ENCODE results near the gene VPS26B. TPM values are rescaled to one million over a fixed set of nuclear protein-coding genes. Genes with fewer than 3 reads are reported as not detected.
"Not testable (repeated sequence)": the region's sequence is repeated elsewhere in the genome, so short reads cannot be mapped to it uniquely, and the experiment has no call there.

VPS26B gene
- total and polyA plus RNA-seq, 5 experiments from 2014 or later, result 47.8 to 70.1 (median 62.5) TPM

DNA sequence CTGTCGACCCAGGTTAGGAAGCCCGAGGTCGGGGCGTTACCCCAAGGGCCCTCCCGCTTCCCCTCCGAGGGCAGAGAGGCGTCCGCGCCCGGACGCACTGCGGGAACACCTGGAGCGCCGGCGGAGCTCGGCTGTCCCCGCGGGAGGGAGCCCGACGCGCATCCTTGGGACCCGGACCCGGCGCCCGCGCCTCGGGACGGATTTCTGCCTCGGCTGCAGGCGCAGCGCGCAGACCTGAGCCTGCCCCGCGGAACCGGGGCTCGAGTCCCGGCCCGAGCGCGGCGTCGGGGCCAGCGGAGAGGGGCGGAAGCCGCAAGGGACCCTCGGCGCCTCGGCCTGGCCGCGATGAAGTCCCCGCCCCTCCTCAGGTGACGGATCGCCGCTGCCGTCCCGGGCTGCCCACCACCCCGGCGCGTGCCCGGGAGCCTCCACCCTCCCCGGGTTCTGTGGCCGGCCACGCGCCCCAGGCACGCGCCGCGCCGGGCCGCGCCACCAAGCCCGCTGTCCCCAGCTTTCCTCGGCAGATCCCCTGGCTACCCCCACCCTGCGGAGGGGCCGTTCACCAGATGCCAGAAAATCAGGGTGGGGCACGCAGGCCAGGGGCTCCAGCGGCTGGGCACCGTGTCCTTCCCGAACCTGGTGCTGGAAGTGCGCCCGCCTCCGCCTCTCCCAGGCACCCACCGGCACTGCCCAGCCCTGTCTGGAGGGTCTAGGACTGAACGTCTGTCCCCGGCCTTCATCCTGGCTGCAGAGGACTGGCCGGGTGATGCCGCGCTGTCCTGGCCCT lies 52.1 kb downstream of the VPS26B start:
- H3K27me3 Mint-ChIP-seq, result peaks cover 0 to 37% (median 0%) of the 10 kb centered on the region in 5 donors
- ATAC-seq (peak in 1 of 2 donors; percentile 1), DNase-seq (no peak)
- peak overlapping the region in 6 of 10 donors; percentile 58 to 95 (median 90) for H3K27ac Mint-ChIP-seq
- peaks cover 0 to 11% (median 0%) of the 10 kb centered on the region in 9 donors for H3K9me3 Mint-ChIP-seq
- POLR2A ChIA-PET, result interaction anchor here (1.8 to 4.7 kb wide), 2 partner anchors 22 to 52 kb away, joined by 10 to 41 read pairs; partner anchors contain the start of genes ACAD8, NCAPD3 and VPS26B
- H3K36me3 Mint-ChIP-seq, result peaks cover 0 to 3% (median 0%) of the 10 kb centered on the region in 3 donors
- peaks cover 14 to 46% (median 38%) of the 10 kb centered on the region in 4 donors for H3K4me1 Mint-ChIP-seq
- peak overlapping the region; percentile 86 to 99 (median 94) for H3K4me3 Mint-ChIP-seq

DNA sequence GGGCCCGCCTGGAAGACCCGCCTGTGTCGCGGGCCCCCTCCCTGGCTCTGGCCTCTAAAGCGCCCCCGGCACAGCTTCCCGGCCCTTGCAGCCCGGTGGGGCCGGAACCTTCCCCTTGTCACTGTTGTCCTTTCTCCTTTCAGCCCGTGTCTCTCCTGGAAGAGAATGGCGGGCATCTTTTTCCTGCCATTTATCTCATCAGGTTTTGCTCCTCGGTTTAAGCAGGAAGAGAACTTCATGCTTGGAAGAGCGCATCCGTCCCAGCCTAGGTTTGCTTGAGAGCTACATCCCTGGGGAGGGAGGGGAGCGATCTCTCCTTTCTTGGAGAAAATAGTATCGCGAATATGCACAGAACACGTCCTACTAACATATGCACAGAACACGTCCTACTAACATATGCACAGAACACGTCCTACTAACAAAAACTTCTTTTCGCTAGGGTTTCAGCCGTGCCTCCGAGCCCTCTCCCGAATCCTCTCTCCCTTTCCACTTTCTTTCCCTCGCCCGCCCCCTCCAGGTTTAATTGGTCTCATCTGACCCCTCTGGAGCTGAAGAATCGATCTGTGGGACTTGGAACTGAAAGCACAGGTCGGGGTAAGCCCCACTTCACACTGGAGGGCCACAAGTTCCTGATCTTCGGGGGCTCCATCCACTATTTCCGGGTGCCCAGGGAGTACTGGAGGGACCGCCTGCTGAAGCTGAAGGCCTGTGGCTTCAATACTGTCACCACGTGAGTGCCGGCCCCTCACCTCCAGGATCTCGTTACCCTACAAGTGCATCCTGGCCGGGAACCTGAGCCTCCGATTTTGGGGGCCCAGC lies 52.9 kb downstream of the VPS26B start:
- peaks cover 12 to 42% (median 36%) of the 10 kb centered on the region in 4 donors for H3K4me1 Mint-ChIP-seq
- peak overlapping the region; percentile 73 to 99 (median 86) for H3K4me3 Mint-ChIP-seq
- peaks cover 0 to 35% (median 0%) of the 10 kb centered on the region in 5 donors for H3K27me3 Mint-ChIP-seq
- DNase-seq (peak in 1 of 10 donors; percentile 4), ATAC-seq (no peak)
- peak overlapping the region in 3 of 10 donors; percentile 50 to 71 (median 68) for H3K27ac Mint-ChIP-seq
- H3K36me3 Mint-ChIP-seq, result peaks cover 0 to 3% (median 0%) of the 10 kb centered on the region in 3 donors
- POLR2A ChIA-PET, result interaction anchor here (1.8 to 4.7 kb wide), 2 partner anchors 23 to 53 kb away, joined by 10 to 41 read pairs; partner anchors contain the start of genes ACAD8, NCAPD3 and VPS26B
- H3K9me3 Mint-ChIP-seq, result peaks cover 0 to 11% (median 0%) of the 10 kb centered on the region in 9 donors

DNA sequence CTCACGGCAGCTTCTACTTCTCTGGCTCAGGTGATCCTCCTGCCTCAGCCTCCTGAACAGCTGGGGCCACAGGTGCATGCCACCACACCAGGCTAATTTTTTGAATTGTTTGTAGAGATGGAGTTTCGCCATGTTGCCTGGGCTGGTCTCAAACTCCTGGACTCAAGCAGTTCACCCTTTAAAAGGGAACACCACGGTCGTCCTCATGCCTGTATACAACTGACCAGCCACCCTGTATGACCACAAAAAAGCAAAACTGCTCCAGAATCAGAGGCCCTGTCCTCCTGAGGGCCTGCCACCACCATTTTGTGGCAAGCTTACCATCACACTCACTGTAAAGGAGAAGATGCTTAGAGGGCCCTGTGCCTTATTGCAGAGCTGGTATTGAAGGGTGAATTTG lies 53.9 kb downstream of the VPS26B start:
- H3K4me3 Mint-ChIP-seq, result no peak overlapping the region
- H3K36me3 Mint-ChIP-seq, result peaks cover 0 to 3% (median 0%) of the 10 kb centered on the region in 3 donors
- DNase-seq, result no peak
- POLR2A ChIA-PET, result interaction anchor here (0.9 kb wide), 1 partner anchor 54 kb away, joined by 3 read pairs; the partner anchor contains the start of gene VPS26B
- no peak for ATAC-seq
- peaks cover 8 to 32% (median 27%) of the 10 kb centered on the region in 4 donors for H3K4me1 Mint-ChIP-seq
- H3K9me3 Mint-ChIP-seq, result peaks cover 0 to 11% (median 0%) of the 10 kb centered on the region in 9 donors
- H3K27me3 Mint-ChIP-seq, result peaks cover 0 to 32% (median 0%) of the 10 kb centered on the region in 5 donors
- H3K27ac Mint-ChIP-seq, result peak overlapping the region in 1 of 10 donors; percentile 3

DNA sequence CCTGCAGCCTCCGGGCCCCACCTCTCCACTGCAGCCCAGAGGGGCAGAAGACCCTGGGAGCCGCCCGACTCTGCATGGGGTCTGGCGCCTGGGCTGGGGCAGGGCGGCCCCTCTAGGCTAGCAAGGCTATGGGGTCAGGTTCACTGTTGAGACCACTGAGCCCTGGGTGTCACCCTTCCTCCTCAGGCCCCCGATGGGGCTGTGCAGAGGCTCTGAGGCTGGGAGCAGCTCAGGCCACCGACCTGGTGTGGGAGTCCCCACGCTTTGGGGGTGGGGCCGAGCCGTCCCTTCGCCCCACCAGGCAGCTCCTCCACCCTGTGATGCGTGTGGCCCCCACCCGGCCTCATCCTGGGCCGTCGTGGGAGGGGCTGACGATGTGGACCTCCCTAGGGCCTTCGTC lies 57.2 kb downstream of the VPS26B start:
- H3K4me3 Mint-ChIP-seq, DNase-seq, H3K4me1 Mint-ChIP-seq, ATAC-seq, H3K36me3 Mint-ChIP-seq, POLR2A ChIA-PET, H3K27ac Mint-ChIP-seq: not testable (repeated sequence)
- peaks cover 0 to 11% (median 0%) of the 10 kb centered on the region in 9 donors for H3K9me3 Mint-ChIP-seq
- peaks cover 0 to 29% (median 0%) of the 10 kb centered on the region in 5 donors for H3K27me3 Mint-ChIP-seq

DNA sequence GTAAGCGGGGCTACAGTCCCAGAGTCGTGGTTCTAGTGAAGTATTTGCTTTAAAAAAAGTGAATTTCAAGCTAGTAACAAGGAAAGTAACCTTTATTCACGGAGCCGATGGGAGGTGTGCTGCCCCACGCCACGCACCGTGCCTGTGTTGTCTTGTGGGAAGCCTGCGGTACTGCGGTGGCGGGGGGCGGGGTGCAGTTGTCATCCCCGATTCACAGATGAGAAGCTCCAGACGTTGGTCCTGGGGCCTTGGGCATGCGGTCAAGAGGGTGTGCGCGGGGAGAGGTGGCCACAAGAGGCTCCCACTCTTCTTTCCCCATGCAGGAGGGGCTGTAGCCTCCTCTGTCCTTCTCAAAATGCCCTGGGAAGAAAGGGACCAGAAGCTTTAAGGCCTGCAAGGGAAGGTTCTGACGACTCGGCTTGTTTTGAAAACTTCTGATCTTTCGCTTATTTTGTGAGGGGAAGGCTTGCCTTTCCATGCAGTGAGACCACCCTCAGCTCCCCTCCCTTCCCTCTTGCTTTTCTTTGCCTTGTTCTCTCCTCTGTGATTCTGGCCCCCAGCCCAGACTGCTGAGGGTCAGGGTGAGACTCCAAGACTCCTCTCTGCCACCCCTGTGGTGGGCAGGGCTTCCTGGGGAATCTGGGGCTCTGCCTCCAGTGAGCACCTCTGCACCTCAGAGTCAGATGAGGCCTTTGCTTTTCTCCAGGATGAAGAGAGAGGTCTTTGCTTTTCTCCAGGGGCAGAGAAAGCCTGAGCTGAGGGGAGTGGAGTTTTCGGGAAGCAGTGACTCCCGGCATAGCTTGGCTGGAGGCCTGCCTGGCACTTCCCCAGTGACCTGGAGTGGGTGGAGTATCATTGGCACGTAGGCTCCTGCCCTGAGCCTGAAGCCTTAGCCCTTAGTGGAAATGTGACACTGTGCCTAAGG lies 57.9 kb downstream of the VPS26B start:
- H3K27ac Mint-ChIP-seq, result no peak overlapping the region
- DNase-seq (no peak), ATAC-seq (no peak)
- H3K4me3 Mint-ChIP-seq, result no peak overlapping the region
- peaks cover 0 to under 1% (median under 1%) of the 10 kb centered on the region in 4 donors for H3K4me1 Mint-ChIP-seq
- H3K9me3 Mint-ChIP-seq, result peaks cover 0 to 11% (median 0%) of the 10 kb centered on the region in 9 donors
- peaks cover 0 to 26% (median 0%) of the 10 kb centered on the region in 5 donors for H3K27me3 Mint-ChIP-seq
- POLR2A ChIA-PET, result no interaction called here
- H3K36me3 Mint-ChIP-seq, result peaks cover 0 to 3% (median 0%) of the 10 kb centered on the region in 3 donors

DNA sequence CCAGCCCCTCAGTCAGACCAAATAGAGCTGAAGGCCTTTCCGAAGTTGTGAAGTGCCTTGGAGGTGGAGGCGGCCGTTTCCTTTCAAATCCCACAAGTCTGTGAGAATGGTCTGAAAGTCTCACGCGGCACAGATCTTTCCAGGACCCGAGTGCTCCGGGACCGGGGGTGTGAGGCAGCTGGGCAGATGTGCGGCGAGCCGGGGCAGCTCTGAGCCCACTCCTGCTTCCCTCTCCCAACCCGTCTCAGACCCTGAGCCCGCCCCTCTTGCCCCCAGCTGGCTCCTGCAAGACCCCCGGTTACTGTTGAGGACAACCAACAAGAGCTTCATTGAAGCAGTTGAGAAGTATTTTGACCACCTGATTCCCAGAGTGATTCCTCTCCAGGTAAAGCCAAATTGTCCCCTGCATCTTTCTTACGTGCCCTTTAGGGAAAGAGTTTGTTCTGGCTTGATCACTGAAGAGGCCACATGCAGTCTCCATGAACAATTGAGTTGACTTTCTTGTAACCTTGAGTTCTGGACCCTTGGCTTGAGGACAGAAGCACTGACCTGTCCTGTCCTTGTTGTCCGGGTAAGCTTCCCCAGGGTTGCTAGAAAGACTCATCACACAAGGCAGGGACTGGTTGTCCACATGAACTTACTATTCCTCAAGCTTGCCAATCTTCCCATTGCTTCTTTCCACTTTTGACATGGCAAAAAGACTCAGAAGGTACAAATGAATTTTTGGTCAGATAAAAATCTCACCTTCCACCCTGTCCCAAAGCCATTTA lies 59.2 kb downstream of the VPS26B start:
- H3K9me3 Mint-ChIP-seq, result peaks cover 0 to 6% (median 0%) of the 10 kb centered on the region in 9 donors
- POLR2A ChIA-PET, result no interaction called here
- no peak overlapping the region for H3K27ac Mint-ChIP-seq
- peaks cover 0 to 23% (median 0%) of the 10 kb centered on the region in 5 donors for H3K27me3 Mint-ChIP-seq
- H3K4me3 Mint-ChIP-seq, result no peak overlapping the region
- ATAC-seq (no peak), DNase-seq (no peak)
- no peaks in the 10 kb centered on the region for H3K36me3 Mint-ChIP-seq
- H3K4me1 Mint-ChIP-seq, result no peaks in the 10 kb centered on the region

DNA sequence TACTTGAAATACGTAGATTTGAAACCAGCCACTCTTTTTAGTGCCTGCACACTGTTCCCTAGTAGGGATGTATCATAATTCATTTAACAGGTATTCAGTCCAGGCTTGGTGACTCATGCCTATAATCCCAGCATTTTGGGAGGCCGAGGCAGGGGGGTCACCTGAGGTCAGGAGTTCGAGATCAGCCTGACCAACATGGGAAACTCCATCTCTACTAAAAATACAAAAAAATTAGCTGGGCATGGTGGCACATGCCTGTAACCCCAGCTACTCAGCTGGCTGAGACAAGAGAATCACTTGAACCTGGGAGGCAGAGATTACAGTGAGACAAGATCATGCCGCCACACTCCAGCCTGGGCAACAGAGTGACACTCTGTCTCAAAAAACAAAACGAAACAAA lies 59.9 kb downstream of the VPS26B start:
- H3K27ac Mint-ChIP-seq, POLR2A ChIA-PET, H3K4me3 Mint-ChIP-seq, H3K4me1 Mint-ChIP-seq, H3K36me3 Mint-ChIP-seq, ATAC-seq, DNase-seq, H3K9me3 Mint-ChIP-seq: not testable (repeated sequence)
- H3K27me3 Mint-ChIP-seq, result peaks cover 0 to 19% (median 0%) of the 10 kb centered on the region in 5 donors

DNA sequence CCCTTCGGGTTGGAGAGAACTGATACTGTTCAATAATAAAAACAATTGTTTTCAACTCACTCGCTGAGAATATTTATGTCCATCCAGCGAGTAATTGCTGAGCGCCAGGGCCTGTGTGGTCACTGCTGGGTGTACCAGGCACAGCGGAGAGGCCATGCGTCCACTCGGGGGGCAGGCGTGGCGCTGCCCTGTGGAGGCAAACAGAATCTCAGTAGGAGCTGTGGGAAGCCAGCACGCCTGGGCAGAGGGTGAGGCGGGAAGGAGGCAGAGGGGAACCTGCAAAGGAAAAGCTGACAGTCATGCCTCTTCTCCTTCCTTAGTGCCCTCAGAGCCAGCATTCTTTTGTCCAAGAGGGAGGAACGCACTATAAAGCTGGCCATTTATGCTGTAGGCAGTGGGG lies 63.1 kb downstream of the VPS26B start:
- no peak for ATAC-seq

DNA sequence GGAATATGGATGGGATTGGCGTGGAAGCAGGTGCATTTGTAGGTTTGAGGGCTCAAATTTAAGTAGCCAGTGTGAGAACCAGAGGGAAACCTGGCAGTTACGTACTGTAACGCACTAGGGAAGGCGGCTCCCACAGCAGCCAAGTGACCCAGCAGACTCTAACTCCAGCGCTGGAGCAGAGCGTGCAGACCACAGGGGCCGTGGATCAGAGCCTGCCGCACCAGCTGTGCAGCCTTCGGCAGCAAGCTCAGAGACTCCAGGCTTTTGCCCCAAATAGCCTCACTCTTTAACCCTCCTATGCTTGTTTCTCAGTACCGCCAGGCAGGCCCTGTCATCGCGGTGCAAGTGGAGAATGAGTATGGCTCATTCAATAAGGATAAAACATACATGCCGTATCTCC lies 64.0 kb downstream of the VPS26B start:
- peaks cover 0 to 3% (median 0%) of the 10 kb centered on the region in 4 donors for H3K4me1 Mint-ChIP-seq
- H3K36me3 Mint-ChIP-seq, result no peaks in the 10 kb centered on the region
- no peak overlapping the region for H3K27ac Mint-ChIP-seq
- H3K4me3 Mint-ChIP-seq, result no peak overlapping the region
- no peaks in the 10 kb centered on the region for H3K9me3 Mint-ChIP-seq
- no peak for DNase-seq
- H3K27me3 Mint-ChIP-seq, result peaks cover 0 to 8% (median 0%) of the 10 kb centered on the region in 5 donors
- POLR2A ChIA-PET, result no interaction called here
- ATAC-seq, result no peak

More for the DNA sequence above, 63.1 kb downstream of the VPS26B start:
- H3K4me3 Mint-ChIP-seq, result no peak overlapping the region
- POLR2A ChIA-PET, result no interaction called here
- H3K4me1 Mint-ChIP-seq, result peaks cover 0 to 3% (median 0%) of the 10 kb centered on the region in 4 donors
- H3K27ac Mint-ChIP-seq, result no peak overlapping the region
- DNase-seq, result no peak
- H3K27me3 Mint-ChIP-seq, result peaks cover 0 to 8% (median 0%) of the 10 kb centered on the region in 5 donors
- H3K36me3 Mint-ChIP-seq, result no peaks in the 10 kb centered on the region
- no peaks in the 10 kb centered on the region for H3K9me3 Mint-ChIP-seq

DNA sequence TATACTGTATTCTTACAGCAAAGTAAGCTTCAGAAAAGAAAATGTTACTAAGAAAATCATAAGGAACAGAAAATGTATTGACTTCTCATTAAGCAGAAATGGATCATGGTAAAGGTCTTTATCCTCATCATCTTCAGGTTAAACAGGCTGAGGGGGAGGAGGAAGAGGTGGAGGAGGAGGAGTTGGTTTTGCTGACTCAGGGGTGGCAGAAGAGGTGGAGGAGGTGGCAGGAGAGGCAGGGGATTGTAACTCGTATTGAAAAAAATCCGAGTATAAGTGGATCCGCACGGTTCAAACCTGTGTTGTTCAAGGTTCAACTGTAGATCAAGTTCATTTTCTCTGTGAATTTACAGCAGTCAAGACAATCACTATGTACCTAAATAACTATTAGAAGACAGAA lies 64.7 kb downstream of the VPS26B start:
- ATAC-seq, result no peak
- no peaks in the 10 kb centered on the region for H3K9me3 Mint-ChIP-seq
- POLR2A ChIA-PET, result no interaction called here
- no peaks in the 10 kb centered on the region for H3K36me3 Mint-ChIP-seq
- H3K4me1 Mint-ChIP-seq, result peaks cover 0 to 3% (median 0%) of the 10 kb centered on the region in 4 donors
- H3K27ac Mint-ChIP-seq, result no peak overlapping the region
- DNase-seq, result no peak
- peaks cover 0 to 8% (median 0%) of the 10 kb centered on the region in 5 donors for H3K27me3 Mint-ChIP-seq
- no peak overlapping the region for H3K4me3 Mint-ChIP-seq

DNA sequence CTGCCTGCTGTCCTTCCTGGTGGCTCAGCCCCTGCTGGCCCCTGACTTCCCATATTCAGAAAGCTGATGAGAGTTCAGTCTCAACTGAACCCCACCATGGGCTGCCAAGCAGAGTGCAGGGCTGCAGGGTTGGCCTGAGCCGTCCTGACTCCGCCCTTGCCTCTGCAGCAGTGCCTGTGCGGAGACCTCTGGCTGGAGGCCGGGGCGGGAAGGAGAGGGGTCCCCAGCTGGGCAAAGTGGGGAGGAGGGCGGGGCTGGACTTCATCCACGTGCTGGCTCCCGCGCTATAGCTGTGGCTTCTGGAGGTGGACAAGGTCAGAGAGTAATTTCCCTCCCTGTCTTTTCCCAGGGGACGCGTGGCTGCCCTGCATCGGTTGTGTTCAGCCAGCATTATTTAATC lies 65.3 kb downstream of the VPS26B start:
- Mint-ChIP-seq H3K4me1 (peaks cover 0 to 3% (median 0%) of the 10 kb centered on the region in 4 donors), H3K4me3 (no peak overlapping the region), H3K36me3 (no peaks in the 10 kb centered on the region), H3K27ac (no peak overlapping the region), H3K27me3 (peaks cover 0 to 8% (median 0%) of the 10 kb centered on the region in 5 donors), H3K9me3 (no peaks in the 10 kb centered on the region)
- POLR2A ChIA-PET, result no interaction called here
- ATAC-seq (no peak), DNase-seq (no peak)

Measured in naive thymus-derived CD8-positive, alpha-beta T cell (primary cell).